ENCODE data around the gene USP46. TPM values are rescaled to one million over a fixed set of nuclear protein-coding genes. Genes with fewer than 3 reads are reported as not detected.

USP46 gene
- total RNA-seq, 1 experiment from 2014 or later, result 48.1 TPM

DNA sequence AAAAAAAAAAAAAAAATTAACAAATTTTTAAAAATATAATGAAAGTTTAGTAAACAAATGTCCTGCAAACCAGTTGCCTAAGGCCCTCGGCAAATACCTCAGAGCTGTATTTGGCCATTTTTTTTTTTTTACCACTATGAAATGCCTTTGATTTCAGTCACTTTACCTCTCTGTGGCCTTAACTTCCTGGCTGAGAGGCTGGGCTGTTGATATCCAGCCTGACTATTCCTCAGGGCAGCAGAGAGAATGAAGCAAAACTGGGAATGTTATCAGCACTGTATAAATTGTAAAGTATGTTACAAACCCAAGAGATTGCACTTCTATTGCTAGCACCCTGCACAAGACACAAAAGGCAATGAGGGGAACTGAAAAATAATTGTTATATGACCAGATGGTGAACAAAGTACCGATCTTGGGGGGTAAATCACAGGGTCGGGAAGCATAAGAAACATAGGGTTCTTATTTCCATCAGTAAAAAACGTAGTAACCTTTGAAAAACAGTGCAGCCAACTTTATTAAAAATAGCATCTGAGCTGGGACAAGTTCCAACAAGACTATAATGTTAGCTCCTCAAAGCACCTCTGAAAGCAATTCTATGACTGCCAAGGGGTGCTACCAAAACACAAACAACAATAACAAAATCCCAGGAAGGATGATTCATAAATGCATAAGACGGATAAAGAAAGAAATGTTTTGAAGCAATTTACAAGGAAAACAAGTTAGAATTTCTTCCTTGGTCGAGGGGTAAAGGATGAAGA is 18.1 kb downstream of the USP46 start:
- Mint-ChIP-seq H3K27me3 (ENCODE audit: low read depth) (no peaks in the 10 kb centered on the region), H3K4me3 (no peak overlapping the region), H3K4me1 (peaks cover 46% of the 10 kb centered on the region), H3K27ac (peak overlapping the region; percentile 0; the same call in 1 of the 2 replicates), H3K9me3 (peaks cover 7% of the 10 kb centered on the region), H3K36me3 (peaks cover 11% of the 10 kb centered on the region)
- ATAC-seq (no peak), DNase-seq (ENCODE audit: low spot score) (no peak)
- ChIA-PET POLR2A (interaction anchor here (0.7 kb wide), 1 partner anchor 65 kb away, joined by 3 read pairs; no protein-coding TSS in a partner anchor), CTCF (no interaction called here)
- TF ChIP-seq ZBTB21 (CRISPR knock-in tag; IDR thresholded peaks at IDR 0.05; ENCODE audit: borderline replicate concordance) (no peak), ATF2 (CRISPR knock-in tag; IDR thresholded peaks at IDR 0.05; ENCODE audit: borderline replicate concordance, low read depth) (no peak), NR3C1 (CRISPR knock-in tag; conservative IDR thresholded peaks at IDR 0.05; ENCODE audit: low read depth) (no peak), SMAD4 (CRISPR knock-in tag; IDR thresholded peaks at IDR 0.05) (no peak), NFYB (CRISPR knock-in tag; conservative IDR thresholded peaks at IDR 0.05; ENCODE audit: low read depth) (no peak), NR2C2 (CRISPR knock-in tag; IDR thresholded peaks at IDR 0.05) (no peak), SP1 (CRISPR knock-in tag; conservative IDR thresholded peaks at IDR 0.05) (no peak)
- TF ChIP-seq, protein P1, sequence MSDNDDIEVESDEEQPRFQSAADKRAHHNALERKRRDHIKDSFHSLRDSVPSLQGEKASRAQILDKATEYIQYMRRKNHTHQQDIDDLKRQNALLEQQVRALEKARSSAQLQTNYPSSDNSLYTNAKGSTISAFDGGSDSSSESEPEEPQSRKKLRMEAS (CRISPR knock-in tag; IDR thresholded peaks at IDR 0.05), result no peak
- TF ChIP-seq, protein P2, sequence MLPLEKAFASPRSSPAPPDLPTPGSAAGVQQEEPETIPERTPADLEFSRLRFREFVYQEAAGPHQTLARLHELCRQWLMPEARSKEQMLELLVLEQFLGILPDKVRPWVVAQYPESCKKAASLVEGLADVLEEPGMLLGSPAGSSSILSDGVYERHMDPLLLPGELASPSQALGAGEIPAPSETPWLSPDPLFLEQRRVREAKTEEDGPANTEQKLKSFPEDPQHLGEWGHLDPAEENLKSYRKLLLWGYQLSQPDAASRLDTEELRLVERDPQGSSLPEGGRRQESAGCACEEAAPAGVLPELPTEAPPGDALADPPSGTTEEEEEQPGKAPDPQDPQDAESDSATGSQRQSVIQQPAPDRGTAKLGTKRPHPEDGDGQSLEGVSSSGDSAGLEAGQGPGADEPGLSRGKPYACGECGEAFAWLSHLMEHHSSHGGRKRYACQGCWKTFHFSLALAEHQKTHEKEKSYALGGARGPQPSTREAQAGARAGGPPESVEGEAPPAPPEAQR (CRISPR knock-in tag; IDR thresholded peaks at IDR 0.05), result no peak

DNA sequence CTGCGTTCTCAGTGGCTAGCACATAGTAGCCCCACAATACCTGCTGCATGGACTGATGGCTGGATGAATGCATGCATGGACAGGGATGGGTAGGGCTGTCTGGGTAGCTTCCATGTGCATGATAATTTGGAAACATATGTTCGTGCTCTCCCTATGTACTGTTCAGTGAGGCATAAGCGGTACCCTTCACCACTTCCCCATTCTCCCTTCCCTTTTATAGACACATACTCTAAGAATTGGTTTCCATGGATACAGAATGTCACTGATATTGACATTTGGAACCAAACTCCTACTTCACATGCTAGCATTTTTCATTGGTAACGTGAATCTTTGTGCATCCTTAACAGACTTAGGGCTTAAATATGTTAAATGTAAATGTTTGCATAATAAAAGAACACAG is 20.4 kb downstream of the USP46 start:
- ATAC-seq, result no peak
- DNase-seq (ENCODE audit: low spot score), result no peak
- peaks cover 11% of the 10 kb centered on the region for H3K36me3 Mint-ChIP-seq
- POLR2A ChIA-PET, result no interaction called here
- CTCF ChIA-PET, result no interaction called here
- no peak overlapping the region for H3K27ac Mint-ChIP-seq
- H3K4me1 Mint-ChIP-seq, result peaks cover 40% of the 10 kb centered on the region
- H3K9me3 Mint-ChIP-seq, result peaks cover 10% of the 10 kb centered on the region
- H3K4me3 Mint-ChIP-seq, result no peak overlapping the region
- no peaks in the 10 kb centered on the region for H3K27me3 Mint-ChIP-seq (ENCODE audit: low read depth)
- TF ChIP-seq SMAD3 (CRISPR knock-in tag; IDR thresholded peaks at IDR 0.05; ENCODE audit: borderline replicate concordance) (no peak), NFYB (CRISPR knock-in tag; conservative IDR thresholded peaks at IDR 0.05; ENCODE audit: low read depth) (no peak), FOXJ3 (CRISPR knock-in tag; IDR thresholded peaks at IDR 0.05; ENCODE audit: borderline replicate concordance) (no peak), CREB1 (CRISPR knock-in tag; IDR thresholded peaks at IDR 0.05) (no peak), ZNF512 (CRISPR knock-in tag; IDR thresholded peaks at IDR 0.05; ENCODE audit: borderline replicate concordance) (no peak), E2F5 (CRISPR knock-in tag; IDR thresholded peaks at IDR 0.05) (no peak), ETV6 (CRISPR knock-in tag; IDR thresholded peaks at IDR 0.05) (no peak), ZNF671 (CRISPR knock-in tag; IDR thresholded peaks at IDR 0.05) (no peak), JUN (CRISPR knock-in tag; IDR thresholded peaks at IDR 0.05) (no peak), ZBTB43 (CRISPR knock-in tag; IDR thresholded peaks at IDR 0.05) (no peak), ATF6 (CRISPR knock-in tag; IDR thresholded peaks at IDR 0.05) (no peak), ATF1 (CRISPR knock-in tag; IDR thresholded peaks at IDR 0.05) (no peak), NR1H2 (CRISPR knock-in tag; IDR thresholded peaks at IDR 0.05) (no peak)
- TF ChIP-seq, protein P1 (CRISPR knock-in tag; IDR thresholded peaks at IDR 0.05), result no peak
- TF ChIP-seq, protein P2 (CRISPR knock-in tag; IDR thresholded peaks at IDR 0.05), result no peak
- TF ChIP-seq, protein P3, sequence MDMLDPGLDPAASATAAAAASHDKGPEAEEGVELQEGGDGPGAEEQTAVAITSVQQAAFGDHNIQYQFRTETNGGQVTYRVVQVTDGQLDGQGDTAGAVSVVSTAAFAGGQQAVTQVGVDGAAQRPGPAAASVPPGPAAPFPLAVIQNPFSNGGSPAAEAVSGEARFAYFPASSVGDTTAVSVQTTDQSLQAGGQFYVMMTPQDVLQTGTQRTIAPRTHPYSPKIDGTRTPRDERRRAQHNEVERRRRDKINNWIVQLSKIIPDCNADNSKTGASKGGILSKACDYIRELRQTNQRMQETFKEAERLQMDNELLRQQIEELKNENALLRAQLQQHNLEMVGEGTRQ (CRISPR knock-in tag; IDR thresholded peaks at IDR 0.05), result no peak
